ENCODE measurements around the gene GAL3ST2. TPM values are rescaled to one million over a fixed set of nuclear protein-coding genes. Genes with fewer than 3 reads are reported as not detected.
"Not testable (repeated sequence)": the region's sequence is repeated elsewhere in the genome, so short reads cannot be mapped to it uniquely, and the experiment has no call there.

GAL3ST2 gene
- total RNA-seq, 2 donors from 2014 or later, result 2.4 TPM; not detected in 1

GRCh38 chr2:241818229-241818942, 41.8 kb downstream of the GAL3ST2 start:
- intact Hi-C loops (cut with DNase I), result no loop called here
- DNase-seq (ENCODE audit: low spot score), result no peak
- Histone ChIP-seq H3K36me3 (no peaks in the 10 kb centered on the region), H3K9me3 (no peaks in the 10 kb centered on the region), H3K4me3 (no peak overlapping the region), H3K27ac (no peak overlapping the region), H3K4me1 (replicated peaks) (no peaks in the 10 kb centered on the region), H3K27me3 (replicated peaks; ENCODE audit: insufficient read depth) (no peaks in the 10 kb centered on the region)
- no peak for TF ChIP-seq POLR2AphosphoS5 (IDR thresholded peaks at IDR 0.05)
- TF ChIP-seq, protein P1, sequence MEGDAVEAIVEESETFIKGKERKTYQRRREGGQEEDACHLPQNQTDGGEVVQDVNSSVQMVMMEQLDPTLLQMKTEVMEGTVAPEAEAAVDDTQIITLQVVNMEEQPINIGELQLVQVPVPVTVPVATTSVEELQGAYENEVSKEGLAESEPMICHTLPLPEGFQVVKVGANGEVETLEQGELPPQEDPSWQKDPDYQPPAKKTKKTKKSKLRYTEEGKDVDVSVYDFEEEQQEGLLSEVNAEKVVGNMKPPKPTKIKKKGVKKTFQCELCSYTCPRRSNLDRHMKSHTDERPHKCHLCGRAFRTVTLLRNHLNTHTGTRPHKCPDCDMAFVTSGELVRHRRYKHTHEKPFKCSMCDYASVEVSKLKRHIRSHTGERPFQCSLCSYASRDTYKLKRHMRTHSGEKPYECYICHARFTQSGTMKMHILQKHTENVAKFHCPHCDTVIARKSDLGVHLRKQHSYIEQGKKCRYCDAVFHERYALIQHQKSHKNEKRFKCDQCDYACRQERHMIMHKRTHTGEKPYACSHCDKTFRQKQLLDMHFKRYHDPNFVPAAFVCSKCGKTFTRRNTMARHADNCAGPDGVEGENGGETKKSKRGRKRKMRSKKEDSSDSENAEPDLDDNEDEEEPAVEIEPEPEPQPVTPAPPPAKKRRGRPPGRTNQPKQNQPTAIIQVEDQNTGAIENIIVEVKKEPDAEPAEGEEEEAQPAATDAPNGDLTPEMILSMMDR (IDR thresholded peaks at IDR 0.05), result no peak
- TF ChIP-seq POLR2A (IDR thresholded peaks at IDR 0.05), result no peak
- WGBS, result 83% methylated on average over 25 of the region's 25 CpGs

- H3K27me3 ChIP-seq (replicated peaks; ENCODE audit: insufficient read depth), result no peaks in the 10 kb centered on the region
- TF ChIP-seq POLR2AphosphoS5 (IDR thresholded peaks at IDR 0.05), result no peak
- no peak for TF ChIP-seq POLR2A (IDR thresholded peaks at IDR 0.05)
- TF ChIP-seq, protein P1 (IDR thresholded peaks at IDR 0.05), result no peak
- DNase-seq (ENCODE audit: low spot score), result no peak
- H3K36me3 ChIP-seq, result no peaks in the 10 kb centered on the region
- WGBS, result 83% methylated on average over 10 of the region's 10 CpGs
- no peaks in the 10 kb centered on the region for H3K4me1 ChIP-seq (replicated peaks)
- no peak overlapping the region for H3K4me3 ChIP-seq
- no peak overlapping the region for H3K27ac ChIP-seq
- intact Hi-C loops (cut with DNase I), result no loop called here
- H3K9me3 ChIP-seq, result no peaks in the 10 kb centered on the region
Observed at GRCh38 chr2:241818943-241819270, 42.3 kb downstream of the GAL3ST2 start.

- H3K4me1 ChIP-seq (replicated peaks); intact Hi-C loops (cut with DNase I); H3K27me3 ChIP-seq (replicated peaks; ENCODE audit: insufficient read depth); H3K4me3 ChIP-seq; H3K9me3 ChIP-seq; DNase-seq (ENCODE audit: low spot score); H3K36me3 ChIP-seq; H3K27ac ChIP-seq: not testable (repeated sequence)
- 91% methylated on average over 24 of the region's 27 CpGs for WGBS
Observed at GRCh38 chr2:241819947-241820624, 43.5 kb downstream of the GAL3ST2 start.

DNA sequence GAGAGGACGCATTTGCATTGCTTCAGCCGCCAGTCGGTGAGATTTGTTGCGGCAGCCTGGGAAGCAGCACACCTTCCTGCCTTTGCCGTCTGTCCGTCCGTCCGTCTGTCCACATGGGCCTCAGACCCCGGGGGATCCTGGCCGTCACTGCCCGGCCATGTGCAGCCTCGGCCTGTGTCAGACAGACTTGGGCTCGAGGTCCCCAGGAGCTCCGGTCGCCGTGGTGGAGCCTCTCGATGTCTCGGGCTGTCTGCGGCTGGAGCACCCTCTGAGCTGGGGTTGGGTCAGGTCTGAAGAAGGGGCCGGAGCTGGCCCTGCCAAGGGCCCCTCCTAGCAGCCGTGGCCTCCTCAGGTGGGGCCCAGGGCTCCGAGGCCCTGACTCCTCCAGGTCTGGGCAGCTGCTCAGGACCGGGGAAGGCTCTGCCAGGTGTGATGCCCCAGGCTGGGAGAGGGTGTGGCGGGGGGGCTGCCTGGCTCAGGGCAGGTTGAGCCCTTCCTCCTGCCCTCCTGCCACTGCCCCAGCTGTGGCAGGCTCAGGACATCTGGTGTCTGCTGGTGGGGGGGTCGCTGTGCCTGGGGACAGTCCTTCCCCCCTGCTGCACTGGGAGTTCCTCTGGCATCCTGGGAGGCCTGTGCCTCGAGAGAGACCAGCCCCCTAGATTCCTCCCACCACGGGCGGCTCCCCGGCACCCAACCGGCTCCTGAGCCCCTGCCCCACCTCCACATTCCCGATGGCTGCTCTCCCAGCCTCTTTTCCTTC, 44.2 kb downstream of the GAL3ST2 start:
- Histone ChIP-seq H3K36me3 (no peaks in the 10 kb centered on the region), H3K9me3 (no peaks in the 10 kb centered on the region), H3K27me3 (replicated peaks; ENCODE audit: insufficient read depth) (no peaks in the 10 kb centered on the region), H3K4me3 (no peak overlapping the region), H3K4me1 (replicated peaks) (no peaks in the 10 kb centered on the region), H3K27ac (no peak overlapping the region)
- DNase-seq (ENCODE audit: low spot score), result no peak
- intact Hi-C loops (cut with DNase I), result no loop called here
- WGBS, result 84% methylated on average over 29 of the region's 31 CpGs
- TF ChIP-seq, protein P1 (IDR thresholded peaks at IDR 0.05), result no peak
- TF ChIP-seq POLR2A (IDR thresholded peaks at IDR 0.05) (no peak), POLR2AphosphoS5 (IDR thresholded peaks at IDR 0.05) (no peak)

DNA sequence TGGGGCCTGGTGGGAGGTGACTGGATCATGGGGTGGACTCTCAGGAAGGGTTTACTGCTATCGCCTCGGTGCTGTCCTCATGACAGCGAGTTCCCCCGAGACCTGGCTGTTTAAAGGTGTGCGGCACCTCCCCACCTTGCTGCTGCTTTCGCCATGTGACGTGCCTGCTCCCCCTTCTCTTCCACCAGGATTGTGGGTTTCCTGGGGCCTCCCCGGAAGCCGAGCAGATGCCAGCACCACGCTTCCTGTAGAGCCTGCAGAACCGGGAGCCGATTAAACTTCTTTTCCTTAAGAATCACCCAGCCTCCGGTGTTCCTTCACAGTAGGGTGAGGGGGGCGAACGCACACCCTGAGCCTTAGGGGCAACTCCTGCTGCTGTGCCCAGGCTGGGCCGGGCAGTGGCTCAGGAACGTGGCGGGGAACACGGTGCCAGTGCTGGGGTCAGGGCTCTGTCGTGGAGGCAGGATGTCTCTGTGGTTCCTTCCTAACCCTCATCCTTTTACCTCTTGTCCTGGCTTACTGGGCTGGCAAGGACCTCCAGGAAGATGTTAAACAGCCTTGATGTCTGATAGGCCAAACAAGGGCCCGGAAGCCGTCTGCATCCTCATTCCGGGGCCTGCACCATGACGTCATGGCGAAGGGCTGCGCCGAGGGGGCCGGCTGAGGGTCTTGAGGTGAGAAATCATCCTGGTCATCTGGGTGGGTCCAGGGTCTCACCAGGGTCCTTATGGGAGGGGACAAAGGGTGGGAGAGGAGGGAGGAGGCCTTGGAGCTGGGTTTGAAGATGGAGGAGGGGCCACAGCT, 45.0 kb downstream of the GAL3ST2 start:
- WGBS, result 78% methylated on average over 28 of the region's 28 CpGs
- intact Hi-C loops (cut with DNase I), result no loop called here
- no peak for DNase-seq (ENCODE audit: low spot score)

More for the DNA sequence above, 45.0 kb downstream of the GAL3ST2 start:
- H3K27me3 ChIP-seq (replicated peaks; ENCODE audit: insufficient read depth), result no peaks in the 10 kb centered on the region
- no peak overlapping the region for H3K27ac ChIP-seq
- H3K9me3 ChIP-seq, result no peaks in the 10 kb centered on the region
- no peaks in the 10 kb centered on the region for H3K4me1 ChIP-seq (replicated peaks)
- H3K4me3 ChIP-seq, result no peak overlapping the region
- H3K36me3 ChIP-seq, result no peaks in the 10 kb centered on the region
- TF ChIP-seq, protein P1 (IDR thresholded peaks at IDR 0.05), result no peak
- TF ChIP-seq POLR2A (IDR thresholded peaks at IDR 0.05) (no peak), POLR2AphosphoS5 (IDR thresholded peaks at IDR 0.05) (no peak)
